Activated naive CD4-positive, alpha-beta T cell treated with anti-CD3 and anti-CD28 coated beads, Interleukin-2, amount 50 U/mL, for 16 hours (primary cell): ENCODE results near the gene CCDC27.
A peak's percentile ranks its signal among the peaks of the same experiment; 100 is the strongest.
"Not testable (repeated sequence)": the region's sequence is repeated elsewhere in the genome, so short reads cannot be mapped to it uniquely, and the experiment has no call there.

Experiments
- DNase-seq: peaks from one replicate; pipeline ENCODE4 v3.0.0-alpha.2; 2020

The CCDC27 gene

DNA sequence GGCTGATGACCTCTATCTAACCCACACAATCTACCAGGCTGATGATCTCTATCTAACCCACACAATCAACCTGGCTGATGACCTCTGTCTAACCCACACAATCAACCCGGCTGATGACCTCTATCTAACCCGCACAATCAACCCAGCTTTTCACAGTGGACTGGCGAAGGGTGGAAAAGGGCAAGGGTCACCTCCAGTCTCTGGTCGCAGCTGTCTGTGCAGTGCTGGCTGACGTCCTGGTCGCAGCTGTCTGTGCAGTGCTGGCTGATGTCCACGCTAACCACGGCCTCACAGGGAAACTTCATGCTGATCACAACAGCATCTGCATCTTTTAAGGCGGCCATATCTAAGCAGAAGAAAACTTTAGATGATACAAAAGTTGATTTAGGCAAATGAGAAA is 12.2 kb upstream of the CCDC27 start:
- DNase-seq: no peak

DNA sequence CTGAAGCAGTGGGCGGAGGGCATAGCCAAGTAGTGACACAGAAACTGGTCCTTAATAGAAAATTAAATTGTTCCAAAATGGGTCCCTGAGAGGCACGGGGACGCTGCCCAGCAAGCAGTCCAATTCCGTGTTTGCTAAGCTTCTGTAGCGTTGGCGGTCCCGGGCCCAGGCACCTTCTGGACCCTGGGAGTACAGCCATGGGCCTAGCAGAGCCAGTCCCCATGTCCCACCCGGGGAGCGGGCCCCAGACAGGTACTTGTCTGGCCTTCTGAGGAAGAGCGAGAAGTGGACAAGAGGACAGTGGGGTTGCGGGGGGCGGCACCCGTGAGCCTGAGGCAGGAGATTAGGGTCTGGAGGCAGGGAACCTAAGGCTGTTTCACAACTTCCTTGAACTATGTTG is 11.5 kb upstream of the CCDC27 start:
- DNase-seq: no peak

DNA sequence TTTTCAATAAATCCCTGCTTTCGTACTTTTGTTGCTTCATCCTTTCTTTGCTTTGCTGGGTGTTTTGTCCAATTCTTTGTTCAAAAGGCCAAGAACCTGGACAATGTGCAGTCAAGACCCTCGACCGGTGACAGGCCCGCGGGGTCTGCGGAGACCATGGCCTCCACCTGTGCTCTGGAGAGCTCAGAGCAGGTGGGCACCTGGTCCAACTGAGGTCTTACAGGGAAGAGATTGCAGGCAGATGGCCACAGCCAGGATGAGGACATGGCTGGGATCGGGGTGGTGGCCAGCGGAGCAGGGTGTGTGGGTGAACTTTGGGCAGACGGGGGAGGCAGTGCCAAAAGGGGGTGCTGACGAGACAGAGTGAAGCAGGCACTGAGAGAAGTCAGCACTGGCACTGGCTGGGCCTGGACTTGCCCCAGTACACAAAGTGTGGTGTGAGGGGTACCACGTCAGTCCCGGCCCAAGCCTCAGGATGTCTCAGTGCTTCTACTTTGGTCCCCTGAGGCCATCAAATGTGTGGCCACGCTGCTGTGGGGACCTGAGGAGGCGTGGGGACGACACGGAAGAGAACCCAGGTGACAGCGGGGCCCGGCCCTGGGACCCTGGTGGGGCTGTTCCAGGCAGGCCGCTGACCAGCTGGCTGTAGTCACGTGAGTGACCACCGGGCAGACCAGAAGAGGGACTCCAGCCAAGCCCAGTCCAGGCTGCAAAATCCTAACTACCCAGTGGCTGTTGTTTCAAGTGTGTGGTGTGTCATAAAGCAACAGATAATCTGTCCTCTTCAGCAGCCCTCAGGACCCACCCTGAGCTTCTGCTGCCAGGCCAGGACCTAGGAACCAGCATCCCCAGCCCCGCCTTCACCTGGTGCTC is 10.4 kb upstream of the CCDC27 start:
- DNase-seq: no peak

- DNase-seq: no peak
Observed at GRCh38 chr1:3742439-3743298, 9.6 kb upstream of the CCDC27 start.

GRCh38 chr1:3743421-3743820 is 8.8 kb upstream of the CCDC27 start:
- DNase-seq: no peak

GRCh38 chr1:3743826-3744225 is 8.4 kb upstream of the CCDC27 start:
- DNase-seq: no peak

- no peak for DNase-seq
Observed at GRCh38 chr1:3744646-3745045, 7.6 kb upstream of the CCDC27 start.

DNA sequence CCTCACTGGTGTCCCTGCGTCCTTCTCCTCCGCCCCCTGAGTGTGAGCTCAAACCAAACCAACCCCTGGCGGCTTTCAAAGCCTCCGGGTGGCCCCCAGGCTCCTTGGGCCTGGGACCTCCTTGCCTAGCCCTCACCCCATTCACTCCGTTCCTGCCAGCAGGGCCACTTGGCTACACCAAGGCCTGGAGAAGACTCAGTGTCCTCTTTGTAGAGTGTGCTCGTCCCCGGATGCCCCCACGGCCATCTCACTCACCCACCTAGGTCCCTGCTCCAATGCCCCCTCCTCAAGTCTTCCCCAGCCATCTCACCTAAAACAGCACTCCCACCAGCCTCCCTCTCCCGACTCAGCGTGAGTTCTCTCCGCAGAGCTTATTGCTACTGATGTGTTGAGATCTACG is 7.2 kb upstream of the CCDC27 start:
- DNase-seq: no peak

- no peak for DNase-seq
Observed at GRCh38 chr1:3745590-3746381, 6.5 kb upstream of the CCDC27 start.

GRCh38 chr1:3746389-3746829 is 5.8 kb upstream of the CCDC27 start:
- no peak for DNase-seq

GRCh38 chr1:3746830-3747521 is 5.3 kb upstream of the CCDC27 start:
- DNase-seq: peak; percentile 93

DNA sequence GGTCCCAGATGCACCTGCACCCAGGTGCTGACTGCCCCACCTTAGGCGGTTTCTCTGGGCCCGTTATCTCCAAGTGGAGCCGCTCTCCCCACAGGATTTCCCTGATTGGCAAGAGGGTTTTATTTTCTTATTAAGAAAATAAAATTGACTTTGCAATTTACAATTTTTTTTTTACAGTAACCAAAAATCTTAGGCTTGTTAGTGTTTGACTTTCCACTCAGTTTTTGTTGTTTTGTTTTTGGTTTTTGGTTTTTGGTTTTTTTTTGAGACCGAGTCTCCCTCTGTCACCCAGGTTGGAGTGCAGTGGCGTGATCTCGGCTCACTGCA is 4.8 kb upstream of the CCDC27 start:
- no peak for DNase-seq

DNA sequence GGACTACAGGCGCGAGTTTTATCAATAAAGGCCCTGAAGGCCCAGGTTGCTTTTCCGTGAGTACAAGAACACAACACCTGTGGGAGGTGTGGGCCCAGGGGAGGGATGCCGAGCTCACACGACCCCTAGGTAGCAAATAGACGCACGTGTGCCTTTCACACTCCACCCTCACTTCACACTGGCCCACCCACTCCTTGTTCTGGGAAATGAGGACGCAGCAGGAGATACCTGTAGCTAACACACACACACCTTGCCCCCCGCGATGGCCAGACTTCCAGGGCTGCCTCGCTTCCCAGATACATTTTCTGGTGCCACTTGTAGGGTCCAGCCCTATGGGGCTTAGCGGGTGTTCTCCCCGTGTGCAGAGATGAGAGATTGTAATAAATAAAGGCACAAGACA is 4.3 kb upstream of the CCDC27 start:
- DNase-seq: no peak

GRCh38 chr1:3748316-3748900 is 3.8 kb upstream of the CCDC27 start:
- DNase-seq: not testable (repeated sequence)

DNA sequence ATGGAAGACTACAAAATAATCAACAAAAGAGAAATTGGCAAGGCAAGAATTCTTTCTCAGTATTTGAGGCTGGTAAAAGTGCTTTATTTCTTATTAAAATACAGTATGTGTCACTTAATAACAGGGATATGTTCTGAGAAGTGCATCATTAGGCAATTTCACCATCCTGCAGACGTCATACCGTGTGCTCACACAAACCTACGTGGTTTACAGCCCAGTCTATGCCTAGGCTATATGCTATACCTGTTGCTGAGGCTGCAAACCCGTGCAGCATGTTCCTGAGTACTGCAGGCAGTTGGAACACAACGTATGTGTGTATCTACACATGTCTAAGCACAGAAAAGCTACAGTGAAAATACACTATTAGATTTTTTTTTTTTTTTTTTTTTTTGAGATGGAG is 2.7 kb upstream of the CCDC27 start:
- no peak for DNase-seq

GRCh38 chr1:3750741-3751140 is 1.5 kb upstream of the CCDC27 start:
- DNase-seq: no peak

DNA sequence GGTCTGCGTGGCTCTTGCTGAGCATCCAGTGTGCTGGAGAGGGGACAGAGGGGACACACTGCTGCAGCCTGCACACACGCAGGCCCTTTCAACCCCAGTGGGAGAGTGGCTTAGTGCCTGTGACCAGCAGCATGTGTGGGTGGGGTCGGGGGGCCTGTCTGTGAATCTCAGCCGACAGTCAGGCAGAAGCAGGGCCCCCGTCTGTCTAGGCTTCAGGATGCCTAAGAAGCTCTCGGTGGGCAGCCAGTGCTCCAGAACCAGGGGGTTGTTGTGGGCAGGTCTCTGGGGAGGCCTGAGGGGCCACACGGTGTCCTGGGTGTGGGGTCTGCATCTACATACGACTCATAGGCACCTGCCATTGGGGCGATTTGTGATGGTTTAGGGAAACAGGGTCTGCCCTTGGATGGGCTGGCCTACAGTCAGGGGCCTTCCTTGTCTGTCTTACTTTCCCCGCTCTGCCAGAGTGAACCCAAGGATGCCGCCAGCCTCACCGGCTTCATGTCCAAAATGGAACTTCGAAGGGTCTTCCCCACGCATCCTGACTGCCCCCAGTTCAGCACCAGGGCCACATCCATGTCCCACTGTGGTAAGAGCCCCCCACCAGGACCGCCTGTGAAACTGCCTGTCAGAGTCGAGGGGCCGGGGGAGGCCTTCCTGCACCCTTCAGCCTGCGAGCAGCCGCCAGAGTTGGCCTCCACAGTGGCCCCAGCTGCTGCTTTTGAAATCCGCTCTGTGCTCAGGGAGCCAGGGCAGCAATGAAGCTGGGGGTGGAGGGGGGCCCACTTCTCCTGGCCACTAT is 1.6 kb downstream of the CCDC27 start:
- DNase-seq: no peak

- DNase-seq: no peak
Observed at GRCh38 chr1:3756394-3756793, 4.1 kb downstream of the CCDC27 start.

DNA sequence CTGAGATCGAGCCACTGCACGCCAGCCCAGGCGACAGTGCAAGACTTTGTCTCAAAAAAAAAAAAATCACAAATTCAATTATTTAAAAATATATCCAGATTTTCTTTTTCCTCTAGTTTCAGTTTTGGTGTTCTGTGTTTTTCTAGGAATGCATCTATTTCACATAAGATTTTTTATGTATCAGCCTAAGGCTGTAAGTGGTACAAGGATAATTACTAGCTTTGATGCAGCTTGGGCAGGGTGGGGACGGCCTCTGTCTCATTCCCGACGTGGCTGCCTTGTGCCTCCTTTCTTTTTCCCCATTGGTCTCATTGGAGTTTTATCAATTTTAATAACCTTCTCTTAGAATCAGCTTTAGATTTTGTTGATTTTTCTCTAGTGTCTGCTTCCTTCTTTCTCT is 6.9 kb downstream of the CCDC27 start:
- DNase-seq: no peak

DNA sequence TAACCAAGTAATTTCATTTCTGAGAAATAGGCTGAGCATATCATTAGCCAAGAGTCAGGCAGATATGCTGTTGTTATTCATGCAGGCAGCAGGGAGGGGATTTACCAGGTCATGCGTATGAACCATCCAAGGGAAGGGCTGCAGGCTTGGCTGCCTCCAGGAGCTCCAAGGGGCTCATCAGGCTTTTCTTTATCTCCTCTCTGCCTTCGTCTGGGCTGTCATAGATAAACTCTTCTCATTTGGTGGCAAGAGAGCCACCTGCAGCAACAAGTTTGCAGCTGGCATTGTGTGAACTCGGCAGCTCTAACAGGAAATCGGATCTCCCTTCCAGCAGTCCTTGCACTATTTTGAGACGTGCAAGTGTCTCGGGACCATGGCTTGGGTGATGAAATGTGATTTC is 7.5 kb downstream of the CCDC27 start:
- no peak for DNase-seq

DNA sequence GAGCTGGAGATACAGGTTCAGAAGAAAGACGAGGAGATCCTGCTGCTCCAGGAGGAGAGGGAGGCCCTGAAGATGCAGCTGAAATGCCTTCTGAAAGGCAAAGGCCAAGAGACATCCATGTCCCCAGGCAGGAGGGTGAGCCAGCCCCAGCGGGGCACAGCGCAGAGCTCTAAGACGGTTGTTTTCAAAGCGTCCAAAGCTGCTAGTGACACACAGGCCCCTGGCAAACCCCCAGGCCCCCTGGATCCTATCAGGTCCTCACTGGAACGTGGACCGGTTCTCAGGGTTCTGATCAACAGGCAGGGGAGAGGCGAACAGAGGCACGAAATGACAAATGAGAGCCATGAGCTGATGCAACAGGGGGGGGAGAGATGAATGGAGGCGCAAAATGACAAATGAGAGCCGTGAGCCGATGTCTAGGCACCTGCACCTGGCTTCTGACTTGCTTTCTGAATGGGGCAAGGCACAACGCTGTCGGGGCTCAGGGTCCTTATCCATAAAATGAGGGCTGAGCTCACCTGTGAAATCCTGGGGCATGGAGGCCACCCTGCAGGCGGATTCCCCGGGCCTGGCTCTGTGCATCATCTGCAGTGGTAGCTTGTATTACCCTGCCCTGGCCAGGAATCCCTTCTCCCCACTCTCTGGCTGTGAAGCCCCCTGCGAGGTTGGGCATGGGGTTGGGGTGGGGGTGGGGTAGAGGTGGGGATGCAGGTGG is 9.2 kb downstream of the CCDC27 start:
- DNase-seq: no peak
